ENCODE data around the gene CYP27B1.
A peak's percentile ranks its signal among the peaks of the same experiment; 100 is the strongest.
"Not testable (repeated sequence)": the region's sequence is repeated elsewhere in the genome, so short reads cannot be mapped to it uniquely, and the experiment has no call there.

The CYP27B1 gene

GRCh38 chr12:57777367-57777766, 10.5 kb upstream of the CYP27B1 start:
- peaks cover 6% of the 10 kb centered on the region for H3K4me1 Mint-ChIP-seq
- TF ChIP-seq, protein P1, sequence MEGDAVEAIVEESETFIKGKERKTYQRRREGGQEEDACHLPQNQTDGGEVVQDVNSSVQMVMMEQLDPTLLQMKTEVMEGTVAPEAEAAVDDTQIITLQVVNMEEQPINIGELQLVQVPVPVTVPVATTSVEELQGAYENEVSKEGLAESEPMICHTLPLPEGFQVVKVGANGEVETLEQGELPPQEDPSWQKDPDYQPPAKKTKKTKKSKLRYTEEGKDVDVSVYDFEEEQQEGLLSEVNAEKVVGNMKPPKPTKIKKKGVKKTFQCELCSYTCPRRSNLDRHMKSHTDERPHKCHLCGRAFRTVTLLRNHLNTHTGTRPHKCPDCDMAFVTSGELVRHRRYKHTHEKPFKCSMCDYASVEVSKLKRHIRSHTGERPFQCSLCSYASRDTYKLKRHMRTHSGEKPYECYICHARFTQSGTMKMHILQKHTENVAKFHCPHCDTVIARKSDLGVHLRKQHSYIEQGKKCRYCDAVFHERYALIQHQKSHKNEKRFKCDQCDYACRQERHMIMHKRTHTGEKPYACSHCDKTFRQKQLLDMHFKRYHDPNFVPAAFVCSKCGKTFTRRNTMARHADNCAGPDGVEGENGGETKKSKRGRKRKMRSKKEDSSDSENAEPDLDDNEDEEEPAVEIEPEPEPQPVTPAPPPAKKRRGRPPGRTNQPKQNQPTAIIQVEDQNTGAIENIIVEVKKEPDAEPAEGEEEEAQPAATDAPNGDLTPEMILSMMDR (IDR thresholded peaks at IDR 0.05) = no peak
- no peak overlapping the region for H3K27ac Mint-ChIP-seq
- H3K27me3 Mint-ChIP-seq (ENCODE audit: low read depth, poor library complexity) = peaks cover 18% of the 10 kb centered on the region
- peaks cover 17% of the 10 kb centered on the region for H3K36me3 Mint-ChIP-seq (ENCODE audit: low read depth)
- no peak for DNase-seq
- no peaks in the 10 kb centered on the region for H3K9me3 Mint-ChIP-seq
- H3K4me3 Mint-ChIP-seq = no peak overlapping the region

- peaks cover 17% of the 10 kb centered on the region for H3K36me3 Mint-ChIP-seq (ENCODE audit: low read depth)
- peaks cover 21% of the 10 kb centered on the region for H3K27me3 Mint-ChIP-seq (ENCODE audit: low read depth, poor library complexity)
- H3K9me3 Mint-ChIP-seq = no peaks in the 10 kb centered on the region
- no peak for DNase-seq
- TF ChIP-seq, protein P1 (IDR thresholded peaks at IDR 0.05) = no peak
- H3K4me1 Mint-ChIP-seq = peaks cover 14% of the 10 kb centered on the region
- H3K4me3 Mint-ChIP-seq = no peak overlapping the region
- H3K27ac Mint-ChIP-seq = no peak overlapping the region
Measured at GRCh38 chr12:57776247-57776587, 9.3 kb upstream of the CYP27B1 start.

GRCh38 chr12:57775563-57776246, 8.8 kb upstream of the CYP27B1 start:
- Mint-ChIP-seq H3K4me3 (no peak overlapping the region), H3K9me3 (no peaks in the 10 kb centered on the region), H3K36me3 (ENCODE audit: low read depth) (peaks cover 18% of the 10 kb centered on the region), H3K4me1 (peaks cover 19% of the 10 kb centered on the region), H3K27ac (no peak overlapping the region), H3K27me3 (ENCODE audit: low read depth, poor library complexity) (peaks cover 21% of the 10 kb centered on the region)
- TF ChIP-seq, protein P1 (IDR thresholded peaks at IDR 0.05) = no peak
- DNase-seq = no peak

DNA sequence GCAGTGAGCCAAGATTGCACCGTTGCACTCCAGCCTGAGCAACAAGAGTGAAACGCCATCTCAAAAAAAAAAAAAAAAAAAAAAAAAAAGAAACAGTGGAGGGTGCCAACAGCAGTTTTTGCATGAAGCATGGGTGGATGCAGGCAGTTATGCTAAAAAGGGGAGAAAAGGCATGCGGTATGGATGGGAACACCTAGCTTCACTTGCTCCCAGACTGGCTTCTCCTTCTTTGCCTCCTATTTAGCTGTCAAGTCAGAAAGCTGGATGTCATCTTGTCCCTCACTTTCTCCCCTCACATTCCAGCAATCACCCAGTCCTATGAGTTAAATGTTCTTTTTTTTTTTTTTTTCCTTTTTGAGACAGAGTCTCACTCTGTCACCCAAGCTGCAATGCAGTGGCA, 8.2 kb upstream of the CYP27B1 start:
- Mint-ChIP-seq H3K27ac (no peak overlapping the region), H3K36me3 (ENCODE audit: low read depth) (peaks cover 25% of the 10 kb centered on the region), H3K4me1 (peaks cover 25% of the 10 kb centered on the region), H3K27me3 (ENCODE audit: low read depth, poor library complexity) (peaks cover 21% of the 10 kb centered on the region), H3K9me3 (no peaks in the 10 kb centered on the region), H3K4me3 (no peak overlapping the region)
- DNase-seq = no peak
- TF ChIP-seq, protein P1 (IDR thresholded peaks at IDR 0.05) = no peak

DNA sequence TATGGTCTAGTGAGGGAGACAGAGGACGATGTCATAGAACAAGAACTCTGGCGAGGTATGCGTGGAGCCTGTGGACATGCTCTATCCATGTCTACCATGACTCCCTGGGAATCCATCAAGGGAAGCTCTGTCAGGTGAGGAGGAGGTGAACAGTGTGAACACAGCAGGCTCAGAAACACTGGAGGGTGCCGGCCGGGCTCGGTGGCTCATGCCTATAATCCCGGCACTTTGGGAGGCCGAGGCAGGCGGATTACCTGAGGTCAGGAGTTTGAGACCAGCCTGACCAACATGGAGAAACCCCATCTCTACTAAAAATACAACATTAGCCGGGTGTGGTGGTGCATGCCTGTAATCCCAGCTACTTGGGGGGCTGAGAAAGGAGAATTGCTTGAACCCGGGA, 7.8 kb upstream of the CYP27B1 start:
- peak overlapping the region; percentile 13 for H3K4me3 Mint-ChIP-seq
- DNase-seq = not testable (repeated sequence)
- peaks cover 29% of the 10 kb centered on the region for H3K36me3 Mint-ChIP-seq (ENCODE audit: low read depth)

GRCh38 chr12:57772429-57773322, 5.8 kb upstream of the CYP27B1 start, which contains the start of gene EEF1AKMT3:
TSS of gene EEF1AKMT3 (plus strand) at chr12:57772614. CDS start at chr12:57772725, 111 bp downstream.
- Mint-ChIP-seq H3K36me3 (ENCODE audit: low read depth) (peaks cover 43% of the 10 kb centered on the region), H3K4me3 (peak within 1 kb of the TSS; percentile 99), H3K27ac (peak within 1 kb of the TSS; percentile 100), H3K27me3 (ENCODE audit: low read depth, poor library complexity) (peaks cover 27% of the 10 kb centered on the region), H3K4me1 (peaks cover 30% of the 10 kb centered on the region), H3K9me3 (no peaks in the 10 kb centered on the region)
- TF ChIP-seq, protein P1 (IDR thresholded peaks at IDR 0.05) = no peak
- peak; percentile 69 for DNase-seq

More for the DNA sequence above, 7.8 kb upstream of the CYP27B1 start:
- Mint-ChIP-seq H3K4me1 (peaks cover 30% of the 10 kb centered on the region), H3K27me3 (ENCODE audit: low read depth, poor library complexity) (peaks cover 16% of the 10 kb centered on the region)
- H3K9me3 Mint-ChIP-seq, H3K27ac Mint-ChIP-seq: not testable (repeated sequence)
